Measurements from ENCODE around the gene PSG6.
"Not testable (repeated sequence)": the region's sequence is repeated elsewhere in the genome, so short reads cannot be mapped to it uniquely, and the experiment has no call there.

The PSG6 gene

DNA sequence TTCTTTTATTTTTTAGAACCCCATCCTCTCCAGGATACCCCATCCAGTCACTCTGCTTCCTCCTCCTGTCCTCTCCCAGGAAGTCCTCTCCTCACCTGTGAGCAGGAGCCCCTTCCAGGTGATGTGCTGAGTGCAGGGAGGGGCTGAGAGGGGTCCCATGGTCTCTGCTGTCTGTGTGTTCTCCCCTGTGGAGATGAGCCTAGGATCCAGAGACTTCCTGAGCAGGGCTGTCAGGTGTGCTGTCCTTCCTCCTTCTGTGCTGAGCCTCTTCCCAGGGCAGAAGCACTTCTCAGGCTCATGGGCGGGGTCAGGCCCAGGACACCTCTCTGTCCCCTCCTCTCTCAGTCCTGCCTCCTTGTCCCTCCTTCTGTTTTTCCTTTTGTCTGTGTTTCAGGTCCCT, at the start of gene PSG6:
Gene PSG6 (minus strand): TSS at position 261 of the 400 bp plus-strand sequence. CDS start 102 bp downstream, at position 159.
- not testable (repeated sequence) for DNase-seq

DNA sequence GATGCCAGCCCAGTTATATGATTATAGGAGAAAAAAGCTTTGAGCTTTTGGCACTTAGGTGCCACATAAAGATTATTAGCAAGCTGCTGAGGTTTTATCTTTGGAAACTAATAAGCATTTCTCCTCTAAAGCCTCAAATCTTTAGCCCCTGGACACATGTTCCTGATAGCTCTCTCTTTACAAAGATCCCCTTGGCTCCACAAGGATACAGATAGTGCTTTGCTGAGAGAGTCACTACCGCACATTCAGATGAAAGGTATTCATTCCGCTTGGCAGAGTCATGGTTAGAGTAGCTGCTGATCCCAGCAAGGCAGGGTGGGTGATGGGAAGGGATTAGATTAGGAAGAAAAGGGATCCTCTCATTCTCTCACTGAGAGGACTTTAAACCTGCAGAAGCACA, 47.5 kb upstream of the PSG6 start:
- DNase-seq = no peak

DNA sequence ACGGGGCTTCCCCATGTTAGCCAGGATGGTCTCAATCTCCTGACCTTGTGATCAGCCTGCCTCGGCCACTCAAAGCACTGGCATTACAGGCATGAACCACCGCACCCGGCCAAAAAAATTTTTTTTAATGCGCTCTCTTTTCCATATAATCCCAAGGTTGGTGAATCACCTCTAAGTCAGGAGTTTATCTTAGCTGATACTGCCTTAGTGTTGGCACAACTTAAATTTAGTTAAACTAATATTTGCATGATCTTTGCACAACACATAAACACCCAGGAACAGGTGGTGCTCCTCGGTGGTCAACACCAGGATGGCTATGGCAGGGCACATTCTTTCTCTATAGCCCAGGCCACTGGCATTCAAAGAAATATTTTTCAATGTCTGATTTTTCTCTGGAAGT, 43.4 kb upstream of the PSG6 start:
- DNase-seq = no peak

DNA sequence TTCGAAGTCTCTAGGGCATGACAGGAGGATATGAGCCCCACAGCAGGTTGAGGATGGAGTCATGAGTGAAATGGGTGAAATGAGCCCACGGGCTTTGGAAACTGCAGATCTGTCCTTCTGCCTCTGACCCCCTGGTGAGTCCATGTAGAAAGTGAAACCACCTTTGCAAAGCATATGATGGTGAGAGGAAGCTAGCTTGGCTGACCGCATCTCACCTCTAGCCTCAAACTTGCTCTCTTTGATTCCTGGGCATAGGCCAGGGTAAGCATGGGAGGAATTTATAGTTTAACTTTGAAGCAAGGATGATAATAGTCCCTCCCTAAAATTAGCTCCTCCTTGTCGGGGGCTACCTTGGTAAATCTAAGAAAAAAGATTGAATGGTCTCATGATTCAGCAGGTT, 34.4 kb upstream of the PSG6 start:
- not testable (repeated sequence) for DNase-seq

DNA sequence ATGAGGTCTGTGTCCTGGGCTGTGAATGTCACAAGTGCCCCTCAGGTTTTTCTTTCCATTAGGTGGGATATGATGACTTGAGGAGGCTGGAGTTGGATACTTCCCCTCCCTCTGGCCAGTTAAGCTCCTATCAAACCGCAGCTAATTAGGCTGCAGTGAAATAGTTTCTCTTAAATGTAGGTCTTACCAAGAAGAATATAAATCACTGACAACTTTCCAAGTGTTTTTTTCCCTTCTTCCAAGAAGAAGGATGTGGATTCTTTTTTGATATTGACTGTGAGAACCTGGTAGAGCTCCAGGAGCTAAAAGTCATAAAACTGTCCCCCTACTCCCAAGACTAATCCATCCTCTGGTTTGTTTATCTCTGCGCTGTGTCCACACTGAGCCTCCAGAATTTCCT, 33.8 kb upstream of the PSG6 start:
- DNase-seq = not testable (repeated sequence)

DNA sequence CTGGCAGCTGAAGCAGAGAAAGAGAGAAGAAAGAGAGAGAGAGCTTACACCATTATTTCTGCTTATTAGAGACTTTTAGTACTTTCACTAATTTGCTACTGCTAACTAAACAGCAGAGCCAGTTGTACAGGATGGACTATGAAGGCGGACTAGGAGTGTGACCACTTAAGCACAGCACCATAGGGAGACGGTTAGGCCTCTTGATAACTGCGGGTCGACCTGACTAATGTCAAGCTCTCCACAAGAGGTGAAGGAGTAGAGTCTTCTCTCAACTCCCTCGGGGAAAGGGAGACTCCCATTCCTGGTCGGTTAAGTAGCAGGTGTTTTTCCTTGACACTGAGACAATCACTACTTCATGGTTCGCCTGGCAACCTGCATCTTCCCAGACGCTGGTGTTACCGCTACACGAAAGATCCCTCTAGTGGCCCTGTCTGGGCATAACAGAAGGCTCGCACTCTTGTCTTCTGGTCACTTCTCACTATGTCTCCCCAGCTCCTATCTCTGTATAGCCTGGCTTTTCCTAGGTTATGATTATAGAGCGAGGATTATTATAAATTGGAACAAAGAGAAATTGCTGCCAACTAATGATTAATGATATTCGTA, 24.6 kb upstream of the PSG6 start:
- no peak for DNase-seq

DNA sequence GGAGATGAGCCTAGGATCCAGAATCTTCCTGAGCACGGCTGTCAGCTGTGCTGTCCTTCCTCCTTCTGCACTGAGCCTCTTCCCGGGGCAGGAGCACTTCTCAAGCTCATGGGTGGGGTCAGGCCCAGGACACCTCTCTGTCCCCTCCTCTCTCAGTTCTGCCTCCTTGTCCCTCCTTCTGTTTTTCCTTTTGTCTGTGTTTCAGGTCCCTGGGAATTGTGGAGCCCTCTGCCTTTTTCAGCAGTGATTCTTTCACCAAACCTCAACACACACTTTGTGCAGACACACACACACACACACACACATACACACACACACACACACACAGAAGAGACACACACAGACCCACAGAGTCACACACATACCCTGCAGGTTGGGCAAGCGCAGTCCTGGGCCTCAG, 19.4 kb upstream of the PSG6 start, which contains the start of gene PSG7:
Gene PSG7 (minus strand): TSS at position 101 of the 400 bp plus-strand sequence. CDS start 131 bp downstream, outside the sequence.
- not testable (repeated sequence) for DNase-seq

DNA sequence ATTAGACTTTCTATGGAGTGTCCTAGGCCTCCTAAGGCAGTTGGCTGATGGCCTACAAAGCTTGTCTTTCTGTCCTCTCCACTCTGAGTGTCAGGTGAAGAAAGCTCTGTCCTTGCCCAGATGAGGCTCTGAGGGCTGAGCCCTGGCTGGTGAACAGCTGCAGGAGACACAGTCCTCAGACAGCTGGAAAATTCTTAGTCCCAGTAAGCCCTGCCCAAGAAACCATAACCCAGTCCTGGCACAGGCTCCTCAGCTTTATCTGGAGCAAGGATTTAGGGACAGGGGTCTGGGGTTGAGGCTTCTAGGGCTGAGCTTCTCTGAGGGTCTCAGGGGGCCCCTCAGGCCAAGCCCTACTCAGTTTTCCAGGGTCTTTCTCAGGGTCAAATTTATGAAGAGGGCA, 17.0 kb upstream of the PSG6 start:
- DNase-seq = not testable (repeated sequence)

DNA sequence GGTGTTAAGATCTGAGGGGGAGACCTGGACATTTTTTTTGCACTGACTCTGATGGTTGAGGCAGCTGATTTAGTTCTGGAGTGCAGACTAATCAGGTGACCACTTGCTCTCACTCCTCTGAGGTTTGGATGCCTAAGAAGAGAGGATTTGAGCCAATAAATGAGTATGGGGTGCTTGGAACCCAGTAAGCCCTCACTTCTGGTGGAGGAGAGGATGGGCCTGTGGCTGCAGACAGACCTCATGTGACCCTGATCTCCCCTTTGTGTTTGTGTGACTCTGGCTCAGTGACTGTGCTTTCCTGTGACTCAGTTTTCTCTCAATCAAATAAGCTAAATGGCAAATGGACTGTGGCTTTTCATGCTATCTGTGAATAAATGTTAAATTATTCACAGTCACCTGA, 16.5 kb upstream of the PSG6 start:
- not testable (repeated sequence) for DNase-seq

DNA sequence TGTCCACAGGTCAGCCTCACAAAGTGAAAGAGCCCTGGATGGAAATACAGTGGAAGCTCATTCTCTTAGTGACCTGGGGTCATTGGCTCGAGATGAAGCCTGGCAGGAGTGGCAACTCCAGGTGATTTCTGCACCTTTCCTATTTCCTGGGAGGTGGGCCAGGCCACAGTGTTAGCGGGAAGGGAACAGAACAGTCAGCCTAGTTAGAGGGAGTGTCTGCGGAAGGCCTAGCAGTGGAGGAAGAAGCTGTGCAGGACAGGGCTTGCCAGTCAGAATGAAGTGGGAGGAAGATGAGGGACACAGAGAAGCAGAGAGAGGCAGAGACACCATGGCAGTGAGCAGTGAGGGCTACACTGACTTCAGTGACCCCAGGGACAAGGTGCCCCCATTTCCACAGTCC, 15.7 kb upstream of the PSG6 start:
- not testable (repeated sequence) for DNase-seq

DNA sequence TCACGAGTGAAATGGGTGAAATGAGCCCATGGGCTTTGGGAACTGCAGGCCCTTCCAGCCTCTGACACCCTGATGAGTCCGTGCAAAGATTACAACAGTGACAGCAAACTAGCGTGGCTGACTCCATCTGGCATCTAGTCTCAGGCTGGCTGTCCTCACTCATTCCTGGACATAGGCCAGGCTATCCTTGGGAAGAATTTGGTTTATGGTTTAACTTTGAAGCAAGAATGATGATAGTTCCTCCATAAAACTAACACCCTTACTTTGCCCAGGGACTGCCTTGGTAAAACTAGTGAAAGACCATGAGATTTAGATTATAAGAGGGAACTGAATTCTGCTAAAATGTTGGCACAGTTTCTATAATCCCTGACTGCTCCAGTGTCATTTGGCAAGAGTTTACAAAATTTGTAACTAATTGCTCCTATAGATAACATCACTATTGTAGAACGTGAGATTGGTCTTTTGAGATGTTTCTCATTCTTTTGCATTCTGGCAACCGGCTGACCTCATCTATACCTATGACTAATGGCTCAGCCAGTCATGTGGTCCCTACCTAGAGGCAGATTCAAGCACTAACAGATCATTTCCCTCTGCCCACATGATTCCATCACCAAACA, 14.9 kb upstream of the PSG6 start:
- DNase-seq = not testable (repeated sequence)

DNA sequence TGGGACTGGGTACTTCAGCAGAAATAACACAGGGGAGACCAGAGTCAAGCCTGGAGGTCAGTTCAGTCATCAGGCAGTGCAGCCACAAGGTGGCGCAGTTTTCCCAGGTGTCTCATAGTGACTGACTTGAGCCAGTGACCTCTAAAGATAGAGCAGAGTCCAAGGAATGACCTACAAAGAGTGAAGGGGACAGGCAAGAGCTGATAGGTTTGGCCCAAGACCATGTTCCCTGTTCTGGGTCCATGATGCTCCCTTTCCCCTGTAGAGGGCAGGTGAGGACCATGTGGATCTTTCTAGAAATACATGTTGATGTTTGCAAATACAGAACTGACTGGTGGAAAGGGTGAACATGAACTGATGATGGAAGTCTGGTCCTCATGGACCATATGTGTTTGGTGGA, 12.5 kb upstream of the PSG6 start:
- not testable (repeated sequence) for DNase-seq

DNA sequence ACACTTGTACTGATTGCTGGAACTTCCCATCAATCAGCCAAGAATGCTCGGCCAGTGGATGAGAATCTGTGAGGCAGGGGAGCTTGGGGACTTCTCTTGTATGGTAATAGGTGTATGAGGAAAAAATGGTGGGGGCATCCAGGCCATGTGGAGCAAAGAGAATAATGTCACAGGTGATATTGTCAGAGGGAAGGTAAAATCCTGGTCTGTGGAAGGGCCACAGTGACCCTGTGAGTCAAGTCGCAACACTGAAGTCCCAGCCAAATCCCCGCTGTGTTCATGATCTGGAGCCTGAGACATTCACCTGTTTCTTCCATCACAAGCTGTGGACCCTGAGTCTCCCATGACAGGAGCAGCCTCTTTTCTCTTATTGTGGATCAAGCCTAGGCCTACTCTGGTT, 11.2 kb upstream of the PSG6 start:
- no peak for DNase-seq

DNA sequence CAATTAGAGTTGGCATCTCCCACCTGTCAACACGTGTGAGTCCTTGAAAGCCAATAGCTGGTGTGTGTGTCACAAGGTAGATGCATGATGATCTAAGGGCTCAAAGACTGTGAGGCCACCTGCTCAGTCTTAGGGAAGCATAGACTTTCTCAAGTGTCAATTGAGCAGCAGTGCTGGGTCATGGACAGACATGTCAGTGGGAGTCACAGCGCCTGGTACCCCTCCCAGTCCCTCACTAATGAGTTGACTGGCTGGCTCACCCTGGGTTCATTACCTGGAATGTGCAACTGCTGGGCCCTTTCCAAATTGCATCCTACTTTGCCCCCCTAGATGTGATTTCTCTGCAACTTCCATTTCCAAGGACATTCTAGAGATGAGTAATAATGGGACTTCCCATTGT, 9.1 kb upstream of the PSG6 start:
- no peak for DNase-seq

DNA sequence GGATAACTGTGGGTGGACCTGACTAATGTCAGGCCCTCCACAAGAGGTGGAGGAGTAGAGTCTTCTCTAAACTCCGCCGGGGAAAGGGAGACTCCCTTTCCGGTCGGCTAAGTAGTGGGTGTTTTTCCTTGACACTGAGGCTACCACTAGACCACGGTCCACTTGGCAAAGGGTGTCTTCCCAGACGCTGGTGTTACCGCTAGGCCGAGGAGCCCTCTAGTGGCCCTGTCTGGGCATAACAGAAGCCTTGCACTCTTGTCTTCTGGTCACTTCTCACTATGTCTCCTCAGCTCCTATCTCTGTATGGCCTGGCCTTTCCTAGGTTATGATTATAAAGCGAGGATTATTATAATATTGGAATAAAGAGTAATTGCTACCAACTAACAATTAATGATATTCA, 5.4 kb upstream of the PSG6 start:
- peak; percentile 25 for DNase-seq

DNA sequence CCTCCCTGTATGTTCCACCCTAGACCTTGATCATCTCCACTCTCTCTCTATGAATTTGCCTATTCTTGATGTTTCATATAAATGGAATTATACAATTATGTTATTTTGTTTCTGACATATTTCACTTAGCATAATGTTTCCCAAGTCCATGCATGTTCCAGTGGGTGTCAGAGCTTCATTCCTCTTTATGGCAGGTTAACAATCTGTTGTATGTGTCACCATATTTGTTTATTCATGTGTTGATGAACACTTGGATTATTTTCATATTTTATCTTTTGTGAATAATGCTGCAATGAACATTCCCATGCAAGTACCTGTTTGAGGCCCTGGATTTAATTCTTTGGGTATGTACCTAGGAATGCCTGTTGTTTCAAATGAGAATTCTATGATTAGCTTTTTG, 3.3 kb upstream of the PSG6 start:
- DNase-seq = not testable (repeated sequence)

DNA sequence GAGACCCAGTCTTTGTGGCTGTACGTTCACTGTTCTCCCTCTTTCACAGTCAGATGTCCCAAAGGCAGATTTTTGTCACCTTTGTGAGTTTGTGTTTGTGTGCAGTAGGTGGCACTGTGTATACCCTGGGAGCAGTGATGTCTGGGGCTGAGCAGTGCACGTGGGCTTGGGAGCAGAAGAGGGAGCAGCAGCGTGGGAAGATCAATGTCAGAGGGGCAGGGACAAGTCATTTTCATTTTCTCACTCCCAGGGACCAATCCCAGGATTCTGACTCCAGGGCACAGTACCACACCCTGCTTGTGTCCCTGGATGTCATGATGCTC, 2.0 kb upstream of the PSG6 start:
- no peak for DNase-seq

DNA sequence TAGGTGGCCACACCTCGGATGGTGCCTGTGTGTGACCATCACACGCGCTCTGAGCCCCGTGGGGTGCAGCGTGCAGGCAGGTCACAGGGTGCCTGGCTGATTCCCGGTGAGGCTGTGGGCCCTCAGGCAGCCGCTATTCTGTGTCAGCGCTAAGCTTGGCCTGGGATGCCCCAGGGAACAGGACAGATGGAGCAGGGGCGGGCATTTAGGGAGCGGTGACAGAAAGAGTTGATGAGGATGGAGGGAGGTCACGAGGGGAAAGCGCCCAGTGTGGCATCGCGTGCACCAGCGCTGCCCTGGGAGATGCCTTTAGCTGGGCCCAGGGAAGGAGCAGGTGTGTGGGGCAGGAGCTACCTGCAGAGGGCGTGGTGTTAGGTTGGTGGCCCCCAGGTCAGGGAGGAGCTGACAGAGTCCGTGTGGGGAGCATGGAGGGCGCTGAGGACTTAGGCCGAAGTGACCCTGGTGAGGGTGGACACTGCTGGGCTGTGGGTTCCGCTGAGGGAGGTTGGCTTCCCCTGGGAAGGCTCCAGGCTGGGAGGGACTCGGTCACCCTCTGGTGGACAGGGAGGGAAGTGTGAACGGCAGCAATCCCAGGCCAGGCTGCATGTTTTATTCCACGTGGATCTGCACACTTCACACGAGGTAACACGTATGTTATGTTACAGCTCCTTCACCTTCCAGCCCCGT, 1.5 kb upstream of the PSG6 start:
- not testable (repeated sequence) for DNase-seq

DNA sequence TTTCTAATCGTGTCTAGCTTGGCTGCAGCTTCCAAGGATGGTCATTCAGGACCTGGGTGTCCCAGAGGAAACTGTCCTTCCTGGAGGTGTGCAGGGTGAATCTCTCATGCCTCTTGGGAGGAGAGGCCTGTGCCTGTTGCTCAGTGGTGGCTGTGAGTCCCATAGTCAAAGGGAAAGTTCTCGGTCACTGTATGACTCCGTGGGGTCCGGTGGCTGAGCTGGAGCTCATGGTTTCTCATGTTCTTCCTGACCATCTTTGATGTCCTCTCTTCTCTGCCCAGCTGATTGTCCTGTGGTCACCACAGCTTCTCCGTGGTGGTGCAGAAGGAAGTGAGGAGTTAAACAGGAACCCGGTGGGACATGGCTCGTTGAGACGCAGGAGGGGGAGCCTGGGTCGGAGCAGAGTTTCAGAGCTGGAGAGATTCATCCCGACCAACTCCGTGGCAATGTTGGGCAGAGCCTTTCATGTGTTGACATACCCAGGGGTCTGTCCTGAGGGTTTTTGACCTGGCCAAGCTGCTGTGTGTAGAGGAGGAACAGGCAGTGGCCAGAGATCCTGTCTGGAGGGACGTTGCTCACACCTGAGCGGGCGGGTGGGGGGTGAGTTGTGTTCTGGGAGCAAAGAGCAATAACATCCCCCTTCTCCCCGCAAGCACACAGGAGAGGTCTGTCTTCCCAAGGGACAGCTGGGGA, 829 bp upstream of the PSG6 start:
- not testable (repeated sequence) for DNase-seq

DNA sequence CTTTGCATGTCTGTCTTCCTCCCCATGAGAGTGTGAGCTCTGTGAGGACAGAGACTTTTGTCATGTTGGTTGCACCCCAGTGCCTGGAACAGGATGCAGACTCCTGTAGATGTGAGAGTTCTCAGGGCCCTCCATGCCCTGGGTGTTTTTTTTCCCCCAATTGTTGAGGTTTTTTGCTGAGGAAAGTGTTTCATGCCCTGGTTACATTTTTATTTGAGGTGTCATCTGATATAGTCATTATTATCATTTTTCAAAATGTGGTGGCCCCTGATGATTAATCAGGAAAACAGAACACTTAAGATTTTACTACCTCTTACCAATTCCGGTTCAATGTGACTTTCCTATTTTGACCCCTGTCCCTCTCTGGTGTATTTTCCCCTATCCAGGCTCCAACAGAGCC, 763 bp downstream of the PSG6 start:
- DNase-seq = not testable (repeated sequence)

DNA sequence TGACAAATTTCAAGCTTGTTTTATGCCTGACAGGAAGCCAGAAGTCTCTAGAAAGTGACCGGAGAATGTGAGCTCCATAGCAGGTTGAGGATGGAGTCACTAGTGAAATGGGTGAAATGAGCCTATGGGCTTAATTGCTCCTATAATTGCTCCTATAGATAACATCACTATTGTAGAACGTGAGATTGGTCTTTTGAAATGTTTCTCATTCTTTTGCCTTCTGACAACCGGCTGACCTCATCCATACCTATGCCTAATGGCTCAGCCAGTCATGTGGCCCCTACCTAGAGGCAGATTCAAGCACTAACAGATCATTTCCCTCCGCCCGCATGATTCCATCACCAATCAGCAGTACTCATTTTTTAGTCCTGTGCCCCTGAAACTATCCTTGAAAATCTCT, 4.2 kb downstream of the PSG6 start:
- not testable (repeated sequence) for DNase-seq

DNA sequence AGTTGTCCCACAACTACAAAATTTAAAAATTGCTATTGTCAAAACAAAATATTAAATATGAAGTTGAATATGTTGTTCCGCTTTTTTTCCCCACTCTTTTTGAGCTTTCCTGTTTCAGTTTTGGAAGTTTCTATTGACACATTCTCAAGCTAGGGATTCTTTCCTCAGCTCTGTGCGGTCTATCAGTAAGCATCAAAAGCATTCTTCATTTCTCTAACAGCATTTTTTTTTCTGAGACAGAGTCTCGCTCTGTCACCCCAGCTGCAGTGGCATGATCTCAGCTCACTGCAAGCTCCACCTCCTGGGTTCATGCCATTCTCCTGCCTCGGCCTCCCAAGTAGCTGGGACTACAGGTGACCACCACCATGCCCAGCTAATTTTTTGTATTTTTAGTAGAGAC, 4.8 kb downstream of the PSG6 start:
- DNase-seq = not testable (repeated sequence)

DNA sequence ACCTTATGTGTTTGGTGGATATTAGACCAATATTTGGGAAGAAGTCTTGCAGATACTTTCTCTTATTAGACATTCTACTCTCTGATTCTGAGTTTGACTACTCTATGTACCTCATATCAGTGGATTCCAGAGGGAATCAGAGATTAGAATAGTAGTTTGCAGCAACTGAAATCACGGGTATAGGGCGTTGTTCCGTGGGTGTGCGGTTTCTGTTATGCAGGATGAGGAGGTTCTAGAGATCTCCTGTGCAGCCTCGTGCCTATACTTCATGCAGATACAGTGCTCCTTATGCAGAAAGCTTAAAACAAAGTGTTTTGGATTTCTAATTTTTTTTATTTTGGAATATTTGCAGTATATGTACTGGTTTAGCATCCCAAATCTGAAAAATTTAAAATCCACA, 6.0 kb downstream of the PSG6 start:
- DNase-seq = not testable (repeated sequence)

DNA sequence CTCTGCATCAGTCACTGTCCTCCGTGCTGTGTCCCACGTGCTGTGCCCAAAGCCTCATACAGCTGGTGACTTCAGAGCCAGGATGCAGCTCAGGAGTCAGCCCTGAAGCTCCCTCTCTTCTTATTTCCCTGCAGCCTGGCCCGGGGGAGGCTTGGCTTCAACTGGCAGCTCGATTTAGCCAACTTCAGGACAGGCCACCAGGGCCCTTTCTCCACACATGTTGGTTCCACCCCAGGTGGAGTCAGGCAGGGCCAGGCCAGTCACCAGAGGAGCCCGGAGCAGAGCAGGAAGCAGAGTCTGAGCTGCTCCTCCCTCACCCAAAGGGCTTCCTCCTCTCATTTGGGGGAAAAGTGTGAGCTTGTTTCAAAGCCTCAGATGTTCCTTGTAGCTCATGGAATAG, 11.5 kb downstream of the PSG6 start:
- DNase-seq = not testable (repeated sequence)
